B cell (primary cell): ENCODE measurements around the gene SFSWAP. TPM values are rescaled to one million over a fixed set of nuclear protein-coding genes. Genes with fewer than 3 reads are reported as not detected.

Experiments used
- ATAC-seq: fragments of 200-7000 bp; cut with Tn5 transposase; one replicate; pipeline ENCODE4 v1.10.0; 2021; ENCODE audit warnings: low read depth, mild to moderate bottlenecking, moderate number of reproducible peaks, moderate library complexity
- CTCF ChIA-PET: fragments of 350-600 bp; sonication (Branson Sonifier 250); formaldehyde crosslinking; loops from one replicate; lab custom pipeline; 2021; ENCODE audit warnings: antibody characterized with exemption, inconsistent platforms; lab: Charles Lee
- POLR2A ChIA-PET: fragments of 350-600 bp; sonication (Branson Sonifier 250); formaldehyde crosslinking; loops from one replicate; lab custom pipeline; 2021; ENCODE audit warnings: antibody characterized with exemption; lab: Charles Lee
- DNase-seq: peaks from one replicate; pipeline ENCODE4 v3.0.0; 2013
- H2AFZ ChIP-seq: 2 replicates; pipeline ENCODE4 v1.6.1; 2012; ENCODE audit warnings: mild to moderate bottlenecking, low read depth, low read length; ENCODE audit not compliant: insufficient read depth, poor library complexity, severe bottlenecking
- H3K27ac ChIP-seq, 2 donors: 1 replicate in 1 of 2; 2 replicates in 1 of 2; pipeline ENCODE4 v1.5.1; 2012 to 2013; ENCODE audit warnings: low read length in 2 of 2, mild to moderate bottlenecking in 2 of 2, moderate library complexity in 1 of 2
- H3K27me3 ChIP-seq, 4 experiments: fragments of 200-600 bp in 1 of 4; sonication (generic) in 1 of 4; replicated peaks in 1 of 4; 1 replicate in 2 of 4; 2 replicates in 2 of 4; pipeline versions ENCODE4 v1.6.1 to v1.7.0; 2013 to 2016; ENCODE audit warnings: low read length in 3 of 4, mild to moderate bottlenecking in 2 of 4, mixed read lengths in 1 of 4, moderate library complexity in 1 of 4; ENCODE audit not compliant: insufficient read depth in 4 of 4, control insufficient read depth in 3 of 4; ENCODE audit errors: control extremely low read depth in 1 of 4
- H3K36me3 ChIP-seq, 2 experiments: replicated peaks in 1 of 2; 1 replicate in 1 of 2; 2 replicates in 1 of 2; pipeline versions ENCODE4 v1.6.1 to v1.7.1; 2013; ENCODE audit warnings: low read length in 1 of 2; ENCODE audit not compliant: insufficient read depth in 2 of 2, control insufficient read depth in 1 of 2; ENCODE audit errors: control extremely low read depth in 1 of 2, extremely low read depth in 1 of 2
- H3K4me1 ChIP-seq, 2 donors: fragments of 200-600 bp in 1 of 2; sonication (generic) in 1 of 2; 1 replicate in 1 of 2; 2 replicates in 1 of 2; pipeline versions ENCODE4 v1.5.1 to v1.6.1; 2013 to 2017; ENCODE audit warnings: low read length in 2 of 2; ENCODE audit not compliant: control insufficient read depth in 2 of 2, insufficient read depth in 2 of 2
- H3K4me2 ChIP-seq: replicated peaks from 2 replicates; pipeline ENCODE3; 2012; ENCODE audit warnings: mild to moderate bottlenecking, low read depth, low read length; ENCODE audit not compliant: poor library complexity, severe bottlenecking
- H3K4me3 ChIP-seq, 5 experiments: fragments of 200-600 bp in 1 of 5; sonication (generic) in 1 of 5; 1 replicate in 3 of 5; 2 replicates in 2 of 5; pipeline versions ENCODE4 v1.5.1 to v1.7.0; 2011 to 2016; ENCODE audit warnings: low read length in 4 of 5, mild to moderate bottlenecking in 4 of 5, low read depth in 2 of 5, control low read depth in 1 of 5, moderate library complexity in 1 of 5; ENCODE audit not compliant: insufficient read depth in 1 of 5; ENCODE audit errors: control extremely low read depth in 1 of 5, extremely low read depth in 1 of 5
- H3K79me2 ChIP-seq: fragments of 200-600 bp; sonication (generic); one replicate; pipeline ENCODE4 v1.6.0; 2016; ENCODE audit warnings: low read length; ENCODE audit not compliant: control insufficient read depth, insufficient read depth
- H3K9ac ChIP-seq: fragments of 200-600 bp; sonication (generic); 2 replicates; pipeline ENCODE4 v1.6.1; 2017; ENCODE audit warnings: mild to moderate bottlenecking, low read length, moderate library complexity
- H3K9me3 ChIP-seq, 3 donors: one replicate each; pipeline versions ENCODE4 v1.6.1 to v1.7.1; 2013; ENCODE audit warnings: low read length in 2 of 3; ENCODE audit not compliant: control insufficient read depth in 2 of 3, insufficient read depth in 1 of 3; ENCODE audit errors: control extremely low read depth in 1 of 3
- H4K20me1 ChIP-seq: 2 replicates; pipeline ENCODE4 v1.6.0; 2012; ENCODE audit warnings: mild to moderate bottlenecking, low read length; ENCODE audit not compliant: insufficient read depth, control insufficient read depth, poor library complexity, severe bottlenecking
- H3K27ac Mint-ChIP-seq: one replicate; pipeline ENCODE4 v1.8.0; 2021; ENCODE audit warnings: mixed read lengths
- H3K27me3 Mint-ChIP-seq: one replicate; pipeline ENCODE4 v1.8.0; 2021; ENCODE audit warnings: mixed read lengths
- H3K4me1 Mint-ChIP-seq: one replicate; pipeline ENCODE4 v1.8.0; 2021; ENCODE audit warnings: mixed read lengths
- H3K4me3 Mint-ChIP-seq: one replicate; pipeline ENCODE4 v1.8.0; 2021; ENCODE audit warnings: mixed read lengths
- H3K9me3 Mint-ChIP-seq: one replicate; pipeline ENCODE4 v1.8.0; 2022; ENCODE audit warnings: mixed read lengths; ENCODE audit not compliant: insufficient read depth
- CTCF ChIP-seq: fragments of 200-600 bp; IDR thresholded peaks from one replicate; pipeline ENCODE4 v1.8.0; 2022; ENCODE audit warnings: antibody characterized with exemption, mild to moderate bottlenecking
- EZH2 ChIP-seq: IDR thresholded peaks from 2 replicates; pipeline ENCODE4 v1.6.1; 2012; ENCODE audit warnings: borderline replicate concordance, low read depth, mild to moderate bottlenecking, moderate library complexity, low read length; ENCODE audit not compliant: insufficient read depth, poor library complexity, severe bottlenecking
- WGBS: methylation state at CpG from one replicate; pipeline ENCODE4 v1.1.5; 2013; ENCODE audit warnings: missing lambda C conversion rate; ENCODE audit not compliant: insufficient coverage; 5-methylcytosine and 5-hydroxymethylcytosine counted together
- intact Hi-C: fragments of 100-400 bp; cut with micrococcal nuclease; formaldehyde crosslinking; loops from one replicate; pipeline ENCODE4 v1.10.0; 2022
- polyA plus RNA-seq: library from polyadenylated mRNA; depleted of rRNA; stranded (reverse); fragments of >200 nt; gene quantifications from 2 replicates; pipeline ENCODE4 v1.2.3, GENCODE V29; 2012
- total RNA-seq, 2 donors: library from RNA; stranded (reverse); fragments of 120-200 nt in 1 of 2; gene quantifications; 1 replicate in 1 of 2; 2 replicates in 1 of 2; pipeline versions ENCODE4 v1.2.3 to v1.2.4, GENCODE V29; 2013 to 2022

Gene SFSWAP
- total and polyA plus RNA-seq, 2 donors (not counting 1 experiment from before 2014, with no cell fraction given): 69.3 to 122 TPM

GRCh38 chr12:131834798-131835615 is 124.1 kb downstream of the SFSWAP start:
- Histone ChIP-seq H4K20me1 (peaks cover 48% of the 10 kb centered on the region), H2AFZ (no peak overlapping the region), H3K79me2 (peaks cover 28% of the 10 kb centered on the region), H3K9ac (no peak overlapping the region), H3K9me3 (peaks cover 0 to 4% (median 0%) of the 10 kb centered on the region in 3 donors), H3K36me3 (no peaks in the 10 kb centered on the region), H3K27ac (no peak overlapping the region), H3K4me1 (peaks cover 12 to 14% of the 10 kb centered on the region in 2 donors), H3K4me2 (no peak overlapping the region), H3K27me3 (peaks cover 0 to 8% (median 3%) of the 10 kb centered on the region in 4 experiments), H3K4me3 (no peak overlapping the region)
- H3K27me3 Mint-ChIP-seq: peaks cover 11% of the 10 kb centered on the region
- no peak overlapping the region for H3K4me3 Mint-ChIP-seq
- H3K9me3 Mint-ChIP-seq: no peaks in the 10 kb centered on the region
- intact Hi-C loops: loop anchor here (10.0 kb wide), 1 partner anchor 230 kb away; no protein-coding TSS in a partner anchor
- H3K27ac Mint-ChIP-seq: no peak overlapping the region
- no peak for ATAC-seq
- DNase-seq: peak; percentile 7
- 84% methylated on average over 19 of the region's 20 CpGs for WGBS
- TF ChIP-seq EZH2 (no peak), CTCF (no peak)
- ChIA-PET POLR2A (no interaction called here), CTCF (interaction anchor here (1.1 to 2.6 kb wide), 4 partner anchors 95 to 168 kb away, joined by 3 to 8 read pairs (median 4); partner anchors contain the start of gene EP400)
- peaks cover 13% of the 10 kb centered on the region for H3K4me1 Mint-ChIP-seq
